ENCODE measurements around the gene GLI2.

Gene GLI2

GRCh38 chr2:120754067-120754960 lies 18.6 kb downstream of the GLI2 start:
- TF ChIP-seq CTCF (IDR thresholded peaks at IDR 0.05; ENCODE audit: poor library complexity, severe bottlenecking): no peak
- H3K36me3 ChIP-seq (ENCODE audit: low read depth): no peaks in the 10 kb centered on the region
- no peak overlapping the region for H3K4me3 ChIP-seq (ENCODE audit: severe bottlenecking)
- no peak overlapping the region for H3K27ac ChIP-seq (ENCODE audit: poor library complexity, severe bottlenecking)
- ATAC-seq (ENCODE audit: low read depth) (no peak), DNase-seq (ENCODE audit: low spot score) (no peak)
- H3K9me3 ChIP-seq (ENCODE audit: severe bottlenecking): no peaks in the 10 kb centered on the region
- no peaks in the 10 kb centered on the region for H3K4me1 ChIP-seq (ENCODE audit: insufficient read depth, poor library complexity, severe bottlenecking)
- no peaks in the 10 kb centered on the region for H3K27me3 ChIP-seq (ENCODE audit: insufficient read depth, poor library complexity, severe bottlenecking)

- Histone ChIP-seq H3K27ac (ENCODE audit: poor library complexity, severe bottlenecking) (no peak overlapping the region), H3K4me1 (ENCODE audit: insufficient read depth, poor library complexity, severe bottlenecking) (no peaks in the 10 kb centered on the region), H3K27me3 (ENCODE audit: insufficient read depth, poor library complexity, severe bottlenecking) (no peaks in the 10 kb centered on the region), H3K36me3 (ENCODE audit: low read depth) (no peaks in the 10 kb centered on the region), H3K4me3 (ENCODE audit: severe bottlenecking) (no peak overlapping the region), H3K9me3 (ENCODE audit: severe bottlenecking) (no peaks in the 10 kb centered on the region)
- no peak for DNase-seq (ENCODE audit: low spot score)
- ATAC-seq (ENCODE audit: low read depth): no peak
- no peak for TF ChIP-seq CTCF (IDR thresholded peaks at IDR 0.05; ENCODE audit: poor library complexity, severe bottlenecking)
Measured at GRCh38 chr2:120758181-120759144, 22.8 kb downstream of the GLI2 start.

- no peak for TF ChIP-seq CTCF (IDR thresholded peaks at IDR 0.05; ENCODE audit: poor library complexity, severe bottlenecking)
- Histone ChIP-seq H3K27me3 (ENCODE audit: insufficient read depth, poor library complexity, severe bottlenecking) (no peaks in the 10 kb centered on the region), H3K4me1 (ENCODE audit: insufficient read depth, poor library complexity, severe bottlenecking) (no peaks in the 10 kb centered on the region), H3K9me3 (ENCODE audit: severe bottlenecking) (no peaks in the 10 kb centered on the region), H3K4me3 (ENCODE audit: severe bottlenecking) (no peak overlapping the region), H3K36me3 (ENCODE audit: low read depth) (no peaks in the 10 kb centered on the region), H3K27ac (ENCODE audit: poor library complexity, severe bottlenecking) (no peak overlapping the region)
- no peak for ATAC-seq (ENCODE audit: low read depth)
- DNase-seq (ENCODE audit: low spot score): peak; percentile 42
Measured at GRCh38 chr2:120759543-120760331, 24.1 kb downstream of the GLI2 start.

GRCh38 chr2:120760446-120761135 lies 24.9 kb downstream of the GLI2 start:
- Histone ChIP-seq H3K27ac (ENCODE audit: poor library complexity, severe bottlenecking) (no peak overlapping the region), H3K9me3 (ENCODE audit: severe bottlenecking) (no peaks in the 10 kb centered on the region), H3K4me3 (ENCODE audit: severe bottlenecking) (no peak overlapping the region), H3K27me3 (ENCODE audit: insufficient read depth, poor library complexity, severe bottlenecking) (no peaks in the 10 kb centered on the region), H3K36me3 (ENCODE audit: low read depth) (no peaks in the 10 kb centered on the region), H3K4me1 (ENCODE audit: insufficient read depth, poor library complexity, severe bottlenecking) (no peaks in the 10 kb centered on the region)
- ATAC-seq (ENCODE audit: low read depth) (no peak), DNase-seq (ENCODE audit: low spot score) (no peak)
- TF ChIP-seq CTCF (IDR thresholded peaks at IDR 0.05; ENCODE audit: poor library complexity, severe bottlenecking): no peak

Data from RWPE2 (cell line).